Stimulated activated CD4-positive, alpha-beta T cell treated with anti-CD3 and anti-CD28 coated beads, Interleukin-2, amount 100 ng/mL, for 4 hours (primary cell): Measurements from ENCODE around the gene ATP6V0E1.

Experiments used
- DNase-seq: peaks from one replicate; pipeline ENCODE4 v3.0.0-alpha.2; 2020; ENCODE audit warnings: low read depth

ATP6V0E1 gene

DNA sequence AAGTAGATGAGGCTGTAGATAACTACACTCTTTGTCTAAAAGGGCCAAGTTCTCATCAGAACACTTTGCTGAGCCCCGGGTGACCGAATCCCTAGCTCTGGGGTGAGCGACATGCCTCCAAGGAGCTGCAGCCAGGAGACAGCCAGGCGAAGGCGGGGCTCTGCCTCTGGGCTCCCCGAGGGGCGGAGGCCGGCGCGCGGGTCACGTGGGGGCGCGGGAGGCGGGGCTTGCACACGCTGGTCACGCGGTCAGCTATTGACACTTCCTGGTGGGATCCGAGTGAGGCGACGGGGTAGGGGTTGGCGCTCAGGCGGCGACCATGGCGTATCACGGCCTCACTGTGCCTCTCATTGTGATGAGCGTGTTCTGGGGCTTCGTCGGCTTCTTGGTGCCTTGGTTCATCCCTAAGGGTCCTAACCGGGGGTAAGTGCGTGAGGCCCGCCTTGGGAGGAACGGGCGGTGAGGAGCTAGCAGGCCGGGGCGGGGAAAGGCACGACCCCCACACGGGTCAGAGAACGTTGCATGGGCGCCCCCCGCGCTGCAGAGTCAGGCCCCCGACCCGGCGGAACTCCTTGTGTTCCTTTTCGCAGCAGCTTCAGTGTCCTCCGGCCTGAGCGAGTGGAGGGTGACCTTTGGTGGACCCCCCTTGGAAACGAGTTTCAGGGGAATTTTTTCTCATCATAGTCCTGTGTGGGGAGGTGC lies at the start of gene ATP6V0E1:
TSS of gene ATP6V0E1 (plus strand) at position 230 of the 702 bp plus-strand sequence. CDS start at position 320, 90 bp downstream.
- peak; percentile 91 for DNase-seq

DNA sequence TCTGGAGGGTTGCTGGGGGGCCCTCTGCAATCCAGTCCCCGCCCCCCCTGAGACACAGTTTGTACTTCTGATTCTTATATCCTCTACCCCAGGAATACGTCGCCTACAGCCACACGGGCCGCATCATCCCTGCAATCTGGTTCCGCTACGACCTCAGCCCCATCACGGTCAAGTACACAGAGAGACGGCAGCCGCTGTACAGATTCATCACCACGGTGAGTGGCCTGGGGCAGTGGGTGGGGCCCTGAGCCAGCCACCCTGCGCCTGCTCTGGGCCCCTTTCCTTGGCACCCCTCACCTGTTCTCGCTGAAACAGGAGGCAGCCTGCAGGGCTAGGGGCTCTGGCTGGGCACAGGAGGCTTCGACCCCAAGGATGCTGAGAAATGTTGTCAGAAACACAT lies 48.5 kb upstream of the ATP6V0E1 start:
- DNase-seq, result no peak

DNA sequence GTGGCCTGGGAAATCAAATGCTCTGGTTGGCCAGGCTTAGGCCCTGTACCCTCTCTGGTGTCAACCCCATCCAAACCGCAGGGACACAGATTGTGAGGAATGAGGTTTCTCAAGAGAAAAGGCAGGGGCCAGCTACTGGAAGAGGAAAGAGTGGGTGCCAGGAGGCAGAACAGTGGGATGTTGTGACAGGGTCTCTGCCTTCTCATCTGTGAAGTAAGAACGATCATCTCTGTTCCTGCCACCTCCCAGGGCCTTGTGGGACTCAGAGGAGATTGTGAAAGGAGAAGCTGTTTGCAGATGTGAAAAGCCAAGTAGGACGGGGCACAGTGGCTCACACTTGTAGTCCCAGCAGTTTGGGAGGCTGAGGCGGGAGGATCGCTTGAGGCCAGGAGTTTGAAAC lies 47.2 kb upstream of the ATP6V0E1 start:
- no peak for DNase-seq

DNA sequence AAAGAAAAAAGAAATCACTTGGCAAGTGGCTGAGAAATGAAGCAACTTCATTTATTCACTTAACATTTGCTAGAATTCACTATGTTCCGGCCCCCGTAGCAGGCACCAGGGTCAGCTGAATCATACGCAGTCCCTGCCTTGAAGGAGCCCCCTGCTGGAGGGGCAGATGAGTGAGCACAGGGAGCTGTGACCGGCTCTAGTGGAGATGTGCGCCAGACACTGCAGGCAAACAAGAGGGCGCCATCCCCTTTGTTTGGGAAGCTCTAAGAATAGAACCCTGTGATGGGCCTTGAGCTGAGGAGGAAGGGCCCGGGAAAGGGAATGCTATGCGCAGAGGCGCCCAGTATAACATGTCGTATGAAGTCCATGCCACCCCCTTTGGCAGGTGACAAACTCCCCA lies 44.5 kb upstream of the ATP6V0E1 start:
- no peak for DNase-seq

DNA sequence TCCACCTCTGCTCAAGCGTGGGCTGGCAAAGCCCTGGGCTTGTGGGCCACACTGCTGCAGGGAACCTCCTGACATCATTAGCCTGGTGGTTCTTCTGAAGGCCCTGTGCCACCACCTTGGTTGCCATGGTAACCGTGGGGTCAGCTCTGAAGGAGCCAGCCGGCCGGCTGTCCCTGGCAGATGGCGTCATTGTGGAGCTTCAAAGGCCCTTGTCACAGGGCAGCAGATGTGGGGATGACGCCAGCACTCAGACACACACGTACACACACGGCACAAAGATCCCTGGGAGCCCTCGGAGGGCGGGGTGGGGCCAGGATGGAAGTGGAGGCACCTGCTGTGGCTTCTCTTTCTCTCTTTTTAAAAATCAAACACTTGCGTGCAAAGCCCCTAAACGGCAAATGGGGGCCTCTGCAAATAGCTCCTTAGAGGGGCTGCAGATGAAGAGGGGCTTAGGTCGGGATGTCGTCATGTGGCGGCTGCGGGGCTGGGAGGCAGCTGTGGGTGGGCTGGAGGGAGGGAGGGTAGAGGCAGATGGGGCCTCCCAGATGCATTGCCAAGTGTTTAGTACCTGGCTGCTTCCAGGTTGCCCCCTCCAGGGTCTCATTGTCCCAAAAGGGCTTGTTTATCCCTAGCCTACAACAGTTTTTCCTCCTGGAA lies 43.8 kb upstream of the ATP6V0E1 start:
- DNase-seq, result no peak

DNA sequence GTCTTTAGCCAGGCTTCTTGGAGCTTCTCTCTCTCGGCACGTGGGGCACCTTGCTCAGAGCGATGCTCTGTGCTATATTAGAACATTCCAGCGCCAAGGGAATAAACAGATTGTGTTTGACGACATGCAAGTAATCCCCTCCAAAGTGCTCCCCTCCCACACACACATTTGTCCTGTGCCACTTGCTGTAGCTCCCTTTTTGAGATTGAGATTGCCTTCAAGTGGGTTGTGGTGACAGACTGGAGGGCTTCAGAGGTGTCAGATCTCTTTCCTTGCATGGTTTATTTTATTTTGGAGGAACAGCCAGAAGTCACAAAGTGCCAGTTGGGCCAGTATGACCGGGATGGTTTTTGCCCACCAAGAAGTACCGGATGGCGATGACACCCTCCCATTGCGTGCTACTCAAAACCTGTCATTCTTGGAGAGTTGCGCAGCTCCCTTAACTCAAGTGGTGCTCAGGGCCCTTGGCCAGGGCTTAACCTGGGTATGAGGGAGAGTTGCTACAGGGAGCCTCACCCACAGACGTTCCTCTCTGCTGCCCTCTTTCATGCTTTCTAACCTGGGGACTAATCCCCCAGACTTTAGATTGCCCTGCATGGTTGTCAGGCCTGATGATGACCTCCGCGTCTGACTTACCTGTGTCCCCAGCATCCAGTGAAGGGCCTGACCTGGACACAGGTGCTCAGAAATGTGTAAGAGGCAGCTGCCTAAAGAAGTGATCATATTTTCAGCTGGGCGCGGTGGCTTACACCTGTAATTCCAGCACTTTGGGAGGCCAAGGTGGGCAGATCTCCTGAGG lies 43.1 kb upstream of the ATP6V0E1 start:
- no peak for DNase-seq

DNA sequence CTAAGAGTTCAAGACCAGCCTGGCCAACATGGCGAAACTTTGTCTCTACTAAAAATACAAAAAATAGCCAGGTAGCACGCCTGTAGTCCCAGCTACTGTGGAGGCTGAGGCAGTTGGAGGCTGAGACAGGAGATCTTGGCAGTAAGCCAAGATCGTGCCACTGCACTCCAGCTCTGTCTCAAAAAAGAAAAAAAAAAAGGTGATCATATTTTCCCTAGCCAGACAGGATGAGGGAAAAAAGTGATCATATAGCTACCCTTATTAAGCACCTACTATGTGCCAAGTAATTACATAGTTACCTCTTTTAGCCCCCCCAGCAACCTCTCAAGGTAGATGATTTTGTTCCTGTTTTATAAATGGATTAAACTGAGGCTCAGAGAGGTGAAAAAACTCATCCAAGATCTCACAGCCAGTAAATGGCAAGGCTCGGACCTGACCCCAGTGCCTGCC lies 42.5 kb upstream of the ATP6V0E1 start:
- no peak for DNase-seq

DNA sequence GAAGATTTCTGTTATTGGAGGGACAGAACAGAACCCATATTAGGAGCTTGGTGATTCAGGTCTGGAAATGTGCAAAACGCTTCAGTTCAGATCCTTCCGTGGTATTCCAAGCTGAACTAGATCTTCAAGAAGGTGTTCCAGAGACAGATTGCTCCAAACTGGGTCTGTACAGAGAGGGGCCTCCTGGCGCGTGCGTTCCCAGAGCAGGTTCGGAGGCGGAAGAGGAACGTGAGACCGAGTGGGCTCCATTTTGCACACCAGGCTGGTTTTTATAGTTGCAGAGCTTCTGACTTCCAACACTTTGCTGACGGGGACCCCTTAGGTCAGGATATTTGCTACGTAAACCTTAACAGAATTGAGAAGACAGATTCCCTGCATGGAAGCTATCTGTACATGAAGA lies 41.0 kb upstream of the ATP6V0E1 start:
- DNase-seq, result no peak

DNA sequence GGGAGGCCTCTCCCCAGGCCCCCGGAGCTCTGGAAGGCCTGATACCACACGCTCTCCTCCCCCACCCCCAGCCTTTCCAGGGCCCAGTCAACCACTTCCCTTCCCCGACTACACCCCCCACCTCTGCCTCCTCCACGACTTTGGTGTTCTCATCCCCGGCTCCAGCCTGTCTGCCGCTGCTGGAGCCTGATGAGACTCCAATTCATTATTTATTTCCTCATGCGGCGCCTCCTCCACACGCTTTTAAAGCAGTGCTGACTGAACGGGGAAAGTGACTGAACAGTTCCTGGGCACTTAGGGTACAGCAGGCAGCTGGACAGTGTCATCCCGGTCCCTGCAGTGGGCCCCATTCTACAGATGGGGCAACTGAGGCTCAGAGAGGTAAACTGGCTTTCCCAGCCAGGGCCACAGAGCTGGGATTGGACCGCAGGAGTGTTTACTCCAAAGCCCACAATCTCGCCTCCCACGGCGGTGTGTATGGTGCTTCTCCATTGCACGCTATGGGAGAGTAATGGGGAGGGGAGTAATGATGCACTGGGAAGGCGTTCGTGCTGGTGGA lies 40.2 kb upstream of the ATP6V0E1 start:
- DNase-seq, result no peak

DNA sequence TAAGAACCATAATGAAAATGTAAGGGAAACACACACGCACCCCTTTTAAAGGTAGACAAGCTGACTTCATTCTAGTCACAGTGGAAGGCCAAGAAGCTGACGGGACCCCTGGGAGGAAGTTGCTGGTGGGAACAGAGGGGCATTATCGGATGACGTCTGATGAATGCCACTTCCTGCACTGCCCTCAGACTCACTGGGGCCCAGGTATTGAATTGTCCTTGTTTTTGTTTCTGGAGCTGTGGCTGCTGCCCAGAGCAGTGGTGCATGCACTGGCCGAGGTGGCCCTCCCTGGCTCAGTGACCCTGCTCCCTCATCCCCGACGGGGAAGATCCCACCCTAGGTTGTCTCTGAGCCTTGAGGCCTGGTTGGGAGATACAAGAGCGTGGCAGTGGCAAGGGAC lies 39.7 kb upstream of the ATP6V0E1 start:
- no peak for DNase-seq

DNA sequence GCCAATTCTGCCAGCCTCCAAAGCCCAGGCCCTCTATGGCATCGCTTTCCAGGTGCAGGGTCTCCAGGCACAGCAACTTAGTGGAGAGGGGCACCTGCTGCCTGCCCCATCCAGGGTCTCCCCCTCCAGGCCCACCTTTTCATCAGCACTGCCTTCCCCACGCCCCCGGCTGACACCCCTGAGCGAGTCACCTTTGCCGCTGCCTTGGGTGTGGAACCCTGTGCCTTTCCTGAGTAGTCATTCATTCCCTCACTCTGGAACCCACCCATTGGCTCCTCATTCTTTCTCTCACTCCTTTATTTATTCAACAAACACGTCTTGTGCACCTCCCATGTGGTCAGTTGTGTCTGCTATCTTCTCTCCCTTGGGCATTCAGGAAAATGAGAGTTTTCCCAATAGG lies 38.8 kb upstream of the ATP6V0E1 start:
- DNase-seq, result no peak

DNA sequence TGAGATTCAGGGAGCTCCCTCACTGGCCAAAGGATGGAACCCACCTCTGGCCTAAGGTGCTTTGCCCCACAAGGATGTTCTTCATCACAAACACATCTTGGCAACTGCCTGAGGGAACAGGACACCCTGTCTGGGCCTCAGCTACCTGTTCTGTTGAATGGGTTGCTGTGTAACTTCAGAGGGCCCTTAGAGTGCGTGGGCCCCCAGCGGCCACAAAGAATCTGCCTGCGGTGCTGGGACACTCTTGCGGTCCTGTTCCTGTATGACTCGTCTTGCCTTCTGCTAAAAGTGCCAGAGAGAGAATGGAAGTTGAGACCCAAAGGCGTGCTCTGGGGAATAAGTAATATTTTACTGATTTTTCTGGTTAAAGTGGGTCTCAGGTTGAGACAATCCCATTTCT lies 38.4 kb upstream of the ATP6V0E1 start:
- no peak for DNase-seq

DNA sequence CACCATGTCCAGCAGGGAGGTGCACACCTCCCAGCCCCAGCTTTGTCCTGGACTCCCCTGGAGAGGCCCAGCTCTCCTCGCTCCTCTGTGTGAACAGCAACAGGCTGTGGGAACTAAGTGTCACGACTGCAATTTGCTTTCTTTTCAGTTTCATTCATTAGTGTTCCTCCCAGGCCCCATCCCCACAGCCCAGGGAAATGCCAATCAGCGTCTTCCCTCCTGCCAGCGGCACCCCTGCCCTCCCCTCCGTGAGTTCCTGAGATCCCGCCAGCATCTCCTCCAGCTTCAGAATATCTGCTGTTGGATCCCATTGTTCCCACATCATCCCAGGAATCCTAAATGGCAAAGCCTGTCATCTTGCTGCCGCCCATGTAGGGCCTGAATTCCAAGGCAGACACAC lies 37.4 kb upstream of the ATP6V0E1 start:
- DNase-seq, result no peak

DNA sequence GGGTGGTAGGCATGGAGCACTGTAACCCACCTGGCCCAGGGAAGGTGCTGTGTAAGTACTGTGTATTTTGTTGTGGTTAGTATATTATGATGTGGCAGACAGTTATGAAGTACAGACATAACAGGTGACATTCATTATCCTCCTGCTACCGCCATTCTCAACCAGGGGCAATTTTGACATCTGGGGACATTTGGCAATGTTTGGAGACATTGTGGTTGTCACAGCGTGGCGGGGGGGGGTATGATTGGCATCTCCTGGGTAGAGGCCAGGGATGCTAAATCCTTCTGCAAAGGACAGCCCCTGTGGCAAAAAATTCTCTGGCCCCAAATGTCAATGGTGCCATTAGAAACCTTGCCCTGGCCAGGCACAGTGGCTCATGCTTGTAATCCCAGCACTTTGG lies 34.1 kb upstream of the ATP6V0E1 start:
- DNase-seq, result no peak

DNA sequence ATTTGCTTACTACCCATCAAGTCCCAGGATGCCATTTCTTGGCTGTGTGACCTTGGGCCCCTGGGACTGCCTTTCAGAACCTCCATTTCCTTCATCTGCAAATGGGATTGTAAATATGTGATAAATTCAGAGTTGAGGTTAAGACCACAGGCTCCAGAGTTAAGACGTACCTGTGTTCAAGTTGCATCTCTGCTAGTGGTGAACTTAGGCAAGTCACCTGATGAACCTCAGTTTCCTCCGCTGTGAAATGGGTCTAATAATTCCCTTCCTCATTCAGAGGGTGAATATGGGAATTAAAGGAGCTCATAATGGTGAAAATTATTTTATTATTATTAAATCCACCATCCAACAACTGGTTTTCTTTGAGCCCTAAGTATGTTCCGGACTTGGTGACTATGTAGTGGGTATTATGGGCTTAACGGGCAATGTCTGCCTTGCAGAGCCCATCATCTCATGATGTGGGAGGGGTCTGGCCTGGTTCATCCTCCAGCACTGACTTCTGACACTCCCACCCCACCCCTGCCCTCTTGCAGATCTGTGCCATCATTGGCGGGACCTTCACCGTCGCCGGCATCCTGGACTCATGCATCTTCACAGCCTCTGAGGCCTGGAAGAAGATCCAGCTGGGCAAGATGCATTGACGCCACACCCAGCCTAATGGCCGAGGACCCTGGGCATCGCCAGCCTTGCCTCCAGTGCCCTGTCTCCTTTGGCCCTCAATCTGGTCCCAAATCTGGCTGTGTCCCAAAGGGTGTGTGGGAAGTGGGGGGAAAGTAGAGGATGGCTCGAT lies 33.2 kb upstream of the ATP6V0E1 start:
- DNase-seq, result no peak

DNA sequence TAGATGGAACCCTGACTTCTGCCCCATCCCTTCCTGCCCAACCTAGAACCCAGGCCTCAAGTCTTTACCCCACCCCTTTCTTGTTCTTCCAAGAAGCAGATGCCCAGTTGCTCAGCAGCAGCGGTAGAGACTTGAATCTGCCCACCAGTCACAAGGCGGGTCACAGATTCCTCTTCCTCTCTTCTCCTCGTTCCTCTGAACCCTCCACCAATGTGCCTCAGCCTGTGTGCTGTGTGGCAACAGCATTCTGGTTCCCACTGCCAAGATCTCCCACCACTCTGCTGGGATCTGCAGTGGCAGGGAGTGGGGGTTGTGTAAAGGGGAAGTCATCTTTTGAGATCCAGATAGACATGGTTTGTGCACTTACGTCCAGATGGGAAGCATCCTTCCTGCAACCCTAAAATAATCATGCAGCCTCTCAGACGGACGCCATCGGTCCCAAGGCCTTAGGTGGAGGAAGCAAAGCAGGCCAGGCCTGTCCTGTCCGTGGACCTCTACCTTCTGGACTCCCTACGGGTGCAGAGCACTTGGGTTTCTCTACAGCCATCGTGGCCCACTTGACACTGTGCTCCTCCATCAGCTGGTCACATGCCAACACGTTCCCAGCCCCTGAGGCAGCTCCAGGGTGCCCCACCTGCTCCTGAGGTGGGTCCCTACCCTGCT lies 32.1 kb upstream of the ATP6V0E1 start:
- no peak for DNase-seq

DNA sequence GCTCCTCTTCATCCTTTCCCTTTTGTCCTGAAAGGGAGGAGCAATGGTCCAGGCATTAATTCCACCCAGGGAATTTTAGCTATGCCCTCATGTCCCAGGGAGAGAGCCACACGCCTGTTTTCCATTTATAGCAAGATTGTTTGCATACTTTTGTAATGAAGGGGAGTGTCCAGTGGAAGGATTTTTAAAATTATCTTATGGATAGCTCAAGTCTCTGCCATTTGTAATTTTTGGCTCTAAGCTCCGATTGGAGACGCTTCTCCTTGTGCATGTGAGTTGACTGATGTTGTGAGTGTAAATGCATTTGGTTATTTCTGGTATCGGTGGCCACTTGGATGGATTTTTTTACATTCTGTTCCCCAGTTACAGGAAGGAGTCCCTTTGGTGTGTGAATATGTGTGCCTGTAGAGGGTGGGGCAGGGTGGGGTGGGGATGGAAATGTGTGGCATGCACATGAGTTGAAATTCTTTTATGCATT lies 31.5 kb upstream of the ATP6V0E1 start:
- no peak for DNase-seq

DNA sequence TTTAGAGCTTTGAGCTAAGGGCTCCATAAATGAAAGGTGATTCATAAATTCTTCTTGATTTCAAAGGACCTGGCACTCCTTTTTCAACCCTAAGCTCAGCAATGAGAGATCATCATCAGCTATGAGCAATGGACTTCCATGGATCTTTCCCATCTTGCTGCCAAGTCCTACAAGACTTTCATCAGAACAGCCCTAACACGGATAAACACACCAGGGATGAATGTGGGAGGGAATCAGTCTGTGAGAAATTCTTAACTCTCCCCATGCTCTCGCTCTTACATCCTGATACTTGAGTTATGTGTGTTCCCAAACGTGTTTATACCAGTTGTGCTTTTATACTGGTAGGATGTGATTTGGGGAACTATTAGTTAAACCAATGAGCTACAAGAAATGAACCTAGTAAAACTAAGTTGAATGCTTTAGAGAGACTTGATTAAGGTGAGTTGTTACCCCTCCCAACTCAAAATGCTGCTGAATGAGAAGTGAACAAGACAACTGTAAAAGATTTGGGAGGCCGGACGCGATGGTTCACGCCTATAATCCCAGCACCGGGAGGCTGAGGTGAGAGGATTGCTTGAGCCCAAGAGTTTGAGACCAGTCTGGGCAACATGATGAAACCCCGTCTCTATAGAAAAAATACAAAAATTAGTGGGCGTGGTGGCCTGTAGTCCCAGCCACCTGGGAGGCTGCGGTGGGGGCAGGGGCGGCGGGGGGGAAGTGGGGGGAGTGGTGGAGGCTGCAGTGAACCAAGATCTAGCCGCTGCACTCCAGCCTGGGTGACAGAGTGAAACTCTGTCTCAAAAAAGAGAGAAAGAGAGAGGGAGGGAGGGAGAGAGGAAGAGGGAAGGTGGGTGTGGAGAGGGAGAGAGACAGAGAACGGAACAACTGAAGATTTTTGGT lies 29.5 kb upstream of the ATP6V0E1 start:
- no peak for DNase-seq

DNA sequence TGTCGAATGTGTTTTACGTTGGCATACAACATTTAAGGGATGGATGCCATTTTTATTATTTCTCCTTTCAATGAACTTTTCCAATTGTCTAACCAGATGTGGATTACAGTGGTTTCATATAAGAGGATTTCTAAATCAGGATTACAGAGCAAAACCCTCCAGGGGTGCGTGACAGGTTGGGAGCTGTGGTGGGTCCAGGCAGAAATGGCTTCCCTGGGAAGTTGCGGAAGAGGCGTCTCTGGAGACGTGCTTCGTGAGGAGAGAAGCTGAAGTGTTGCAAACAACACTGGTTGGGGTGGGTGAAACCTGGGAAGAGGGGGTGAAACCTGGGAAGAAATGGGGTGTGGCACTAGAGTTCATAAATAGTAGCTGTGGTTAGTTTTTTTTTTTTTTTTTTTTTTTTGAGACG lies 28.8 kb upstream of the ATP6V0E1 start:
- DNase-seq, result no peak

DNA sequence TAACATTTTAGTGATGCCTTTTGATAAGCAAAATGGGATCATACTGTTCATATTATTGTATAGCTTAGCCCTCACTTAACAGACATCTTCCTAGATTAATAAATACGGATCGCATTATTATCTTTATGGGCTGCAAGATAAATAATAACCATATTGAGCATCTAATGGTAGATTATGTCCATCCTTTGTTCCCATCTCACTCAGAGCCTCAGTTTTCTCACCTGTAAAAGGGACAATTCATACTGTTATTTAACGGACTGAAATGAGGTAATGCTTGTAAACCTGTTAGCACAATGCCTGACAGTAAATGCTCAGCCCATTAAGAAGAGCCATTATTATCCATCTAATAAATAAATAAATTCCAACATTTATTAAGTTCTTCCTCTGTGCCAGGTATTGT lies 27.3 kb upstream of the ATP6V0E1 start:
- DNase-seq, result no peak
